H4 (cell line): ENCODE measurements around the gene MAMSTR. TPM values are rescaled to one million over a fixed set of nuclear protein-coding genes. Genes with fewer than 3 reads are reported as not detected.

ENCODE experiments used
- DNase-seq: peaks from one replicate; pipeline ENCODE4 v3.0.0-alpha.2; 2015; ENCODE audit warnings: low spot score
- total RNA-seq: library from RNA; depleted of rRNA; stranded (reverse); fragments of >200 nt; shearing (Covaris generic); gene quantifications from 2 replicates; pipeline ENCODE4 v1.2.3, GENCODE V29; 2014; rRNA removed

MAMSTR gene
- total RNA-seq, 1 experiment from 2014 or later = 0.31 TPM

DNA sequence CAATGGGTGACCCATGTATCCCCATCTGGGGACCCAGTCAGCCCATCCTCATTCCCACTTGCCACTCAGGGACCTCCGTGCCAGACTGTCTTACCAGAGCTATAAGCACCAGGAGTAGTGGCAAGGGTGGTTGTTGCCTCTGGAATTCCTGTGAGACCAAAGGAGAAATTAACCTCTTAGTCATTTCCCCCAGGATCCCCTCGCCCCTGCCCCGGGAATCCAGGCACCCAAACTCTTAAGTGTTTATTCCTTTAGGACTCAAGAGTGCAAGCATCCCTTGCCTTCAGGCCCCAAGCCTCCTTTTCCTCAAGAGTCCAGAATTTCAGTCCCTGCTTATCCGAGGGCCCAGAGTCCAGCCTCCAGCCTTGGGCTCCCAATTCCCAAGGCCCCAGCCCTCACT lies 55.9 kb downstream of the MAMSTR start:
- no peak for DNase-seq

Other genes starting within 250 kb of the MAMSTR start
- 0.43 TPM in 1 of 2 replicates, not detected in the other for gene LMTK3, start 207.9 kb downstream of the MAMSTR start, total RNA-seq
- 0.23 TPM in 1 of 2 replicates, not detected in the other for gene SULT2B1, start 167.6 kb downstream of the MAMSTR start, total RNA-seq
- not detected in 2 replicates for gene SPACA4, start 113.0 kb downstream of the MAMSTR start, total RNA-seq
- gene FAM83E, start 104.6 kb downstream of the MAMSTR start, total RNA-seq = 0.06 and 1.6 TPM in 2 replicates
- gene RPL18, start 100.5 kb downstream of the MAMSTR start, total RNA-seq = 1,978 and 2,048 TPM in 2 replicates
- 6.5 and 9.0 TPM in 2 replicates for gene SPHK2, start 100.2 kb downstream of the MAMSTR start, total RNA-seq
- gene DBP, start 82.3 kb downstream of the MAMSTR start, total RNA-seq = 14.0 and 34.2 TPM in 2 replicates
- 2.2 and 8.3 TPM in 2 replicates for gene CA11, start 73.5 kb downstream of the MAMSTR start, total RNA-seq
- gene NTN5, start 46.7 kb downstream of the MAMSTR start, total RNA-seq = 0.58 TPM in 1 of 2 replicates, not detected in the other
- not detected in 2 replicates for gene FUT2, start 23.8 kb downstream of the MAMSTR start, total RNA-seq
- gene RASIP1, start 20.9 kb upstream of the MAMSTR start, total RNA-seq = 0.14 TPM in 1 of 2 replicates, not detected in the other
- not detected in 2 replicates for gene IZUMO1, start 27.2 kb upstream of the MAMSTR start, total RNA-seq
- gene FUT1, start 32.9 kb upstream of the MAMSTR start, total RNA-seq = 0.25 TPM in 1 of 2 replicates, not detected in the other
- gene FGF21, start 35.8 kb upstream of the MAMSTR start, total RNA-seq = not detected in 2 replicates
- 45.4 and 47.3 TPM in 2 replicates for gene BCAT2, start 91.3 kb upstream of the MAMSTR start, total RNA-seq
- gene HSD17B14, start 116.8 kb upstream of the MAMSTR start, total RNA-seq = not detected in 2 replicates
- 2.9 and 5.4 TPM in 2 replicates for gene PLEKHA4, start 148.9 kb upstream of the MAMSTR start, total RNA-seq
- gene PPP1R15A, start 152.7 kb upstream of the MAMSTR start, total RNA-seq = 15.8 and 16.1 TPM in 2 replicates
- not detected in 2 replicates for gene TULP2, start 179.0 kb upstream of the MAMSTR start, total RNA-seq
- 199 and 224 TPM in 2 replicates for gene NUCB1, start 180.6 kb upstream of the MAMSTR start, total RNA-seq
- 0.27 TPM in 1 of 2 replicates, not detected in the other for gene DHDH, start 214.0 kb upstream of the MAMSTR start, total RNA-seq
- gene BAX, start 235.2 kb upstream of the MAMSTR start, total RNA-seq = 132 and 135 TPM in 2 replicates
- 22,782 and 25,960 TPM in 2 replicates for gene FTL, start 245.6 kb upstream of the MAMSTR start, total RNA-seq